K562 (cell line): Measurements from ENCODE around the gene MZB1. TPM values are rescaled to one million over a fixed set of nuclear protein-coding genes. Genes with fewer than 3 reads are reported as not detected.

ENCODE experiments used
- ATAC-seq: fragments of 200-7000 bp; cut with Tn5 transposase; 3 replicates; pipeline ENCODE4 v1.9.1; 2020; ENCODE audit warnings: moderate library complexity
- BruUV-seq: library from RNA; stranded (reverse); fragments of 400-500 nt; replicated peaks from 2 replicates; lab custom pipeline; 2021; lab: Mats Ljungman, UMichigan
- CTCF ChIA-PET: fragments of 300-600 bp; formaldehyde crosslinking; extraction: SDS; loops from one replicate; lab custom pipeline; 2021; ENCODE audit warnings: low intra/inter-chr PET ratio; lab: Yijun Ruan, JAX
- POLR2A ChIA-PET: fragments of 300-600, 350-650 bp; sonication (Branson Sonifier 250); formaldehyde crosslinking; extraction: SDS; loops from one replicate; lab custom pipeline; 2021; ENCODE audit warnings: antibody characterized with exemption, inconsistent platforms; lab: Yijun Ruan, JAX
- DNase-seq, 4 experiments: peaks; one replicate each; pipeline versions ENCODE4 v3.0.0 to v3.0.0-alpha.2; 2011 to 2018; ENCODE audit warnings: low spot score in 3 of 4, mixed read lengths in 3 of 4; ENCODE audit errors: extremely low read depth in 1 of 4
- FAIRE-seq: peaks from 2 replicates; lab custom pipeline; 2011; peaks lifted over from hg19 to GRCh38; lab: Jason Lieb, UNC
- H2AFZ ChIP-seq: 2 replicates; pipeline ENCODE4 v1.6.0; 2011; ENCODE audit warnings: low read depth, low read length, control low read depth, inconsistent platforms
- H3K27ac ChIP-seq: fragments of 200-600 bp; 3 replicates; pipeline ENCODE4 v1.8.0; 2011; ENCODE audit warnings: low read depth, mild to moderate bottlenecking, control low read depth, inconsistent platforms, low read length, moderate library complexity, mixed read lengths; ENCODE audit errors: extremely low read depth
- H3K27me3 ChIP-seq, 2 experiments: fragments of 300-600 bp in 1 of 2; 2 replicates in 1 of 2; 3 replicates in 1 of 2; pipeline versions ENCODE4 v1.6.0 to v1.8.0; 2011; ENCODE audit warnings: inconsistent platforms in 2 of 2, low read length in 2 of 2, mild to moderate bottlenecking in 1 of 2, mixed read lengths in 1 of 2, moderate library complexity in 1 of 2; ENCODE audit not compliant: control insufficient read depth in 2 of 2, insufficient read depth in 2 of 2
- H3K36me3 ChIP-seq: fragments of 300-600 bp; 3 replicates; pipeline ENCODE4 v1.8.0; 2011; ENCODE audit warnings: mild to moderate bottlenecking, low read length, inconsistent platforms; ENCODE audit not compliant: control insufficient read depth, insufficient read depth
- H3K4me1 ChIP-seq, 2 experiments: fragments of 200-600 bp in 1 of 2; replicated peaks in 1 of 2; 2 replicates in 1 of 2; 3 replicates in 1 of 2; pipeline versions ENCODE4 v1.5.1 to v1.8.0; 2011; ENCODE audit warnings: inconsistent platforms in 2 of 2, low read length in 2 of 2, mild to moderate bottlenecking in 1 of 2, mixed read lengths in 1 of 2, moderate library complexity in 1 of 2; ENCODE audit not compliant: control insufficient read depth in 2 of 2, insufficient read depth in 2 of 2
- H3K4me2 ChIP-seq: 2 replicates; pipeline ENCODE4 v1.6.1; 2011; ENCODE audit warnings: low read length, control low read depth, inconsistent platforms, mixed read lengths; ENCODE audit not compliant: insufficient read depth
- H3K4me3 ChIP-seq: fragments of 200-600 bp; sonication (generic), shearing (Covaris generic); 2 replicates; pipeline ENCODE4 v1.5.1; 2016; ENCODE audit warnings: control low read depth, inconsistent platforms
- H3K79me2 ChIP-seq: fragments of 200-600 bp; 3 replicates; pipeline ENCODE4 v1.8.0; 2011; ENCODE audit warnings: low read length, inconsistent platforms; ENCODE audit not compliant: control insufficient read depth, insufficient read depth
- H3K9ac ChIP-seq, 2 experiments: 2 replicates each; pipeline versions ENCODE4 v1.6.0 to v1.6.1; 2011; ENCODE audit warnings: low read depth in 2 of 2, low read length in 2 of 2, control low read depth in 1 of 2, inconsistent platforms in 1 of 2, mild to moderate bottlenecking in 1 of 2, mixed read lengths in 1 of 2; ENCODE audit not compliant: insufficient read depth in 1 of 2
- H3K9me1 ChIP-seq: one replicate; pipeline ENCODE4 v1.6.0; 2011; ENCODE audit warnings: inconsistent platforms, mild to moderate bottlenecking, low read length, moderate library complexity; ENCODE audit not compliant: control insufficient read depth, insufficient read depth
- H3K9me3 ChIP-seq: replicated peaks from 2 replicates; pipeline ENCODE4 v1.5.1; 2011; ENCODE audit warnings: low read depth, low read length, inconsistent platforms; ENCODE audit not compliant: control insufficient read depth, insufficient read depth
- H4K20me1 ChIP-seq: replicated peaks from 2 replicates; pipeline ENCODE4 v1.6.1; 2011; ENCODE audit warnings: low read length, inconsistent platforms, mixed read lengths; ENCODE audit not compliant: control insufficient read depth, insufficient read depth
- ARID2 ChIP-seq: fragments of 450-650 bp; IDR thresholded peaks from 2 replicates; pipeline ENCODE4 v1.6.1; 2017; ENCODE audit warnings: antibody characterized with exemption, mild to moderate bottlenecking
- ATF6 ChIP-seq: sonication (generic); formaldehyde crosslinking; IDR thresholded peaks from 2 replicates; pipeline ENCODE4 v1.4.0; 2020; ENCODE audit warnings: mild to moderate bottlenecking, missing genetic modification reagents
- SIN3B ChIP-seq: fragments of 450-650 bp; IDR thresholded peaks from 2 replicates; pipeline ENCODE4 v1.6.1; 2017; ENCODE audit warnings: low read depth, mild to moderate bottlenecking, moderate library complexity
- SMAD3 ChIP-seq: fragments of 450-650 bp; formaldehyde crosslinking; conservative IDR thresholded peaks from 2 replicates; pipeline ENCODE4 v1.4.0; 2020; ENCODE audit warnings: mild to moderate bottlenecking
- WGBS: fragments of 100-300 bp; shearing (Covaris generic); methylation state at CpG from one replicate; pipeline ENCODE4 v1.1.6; 2016; ENCODE audit warnings: low coverage, mixed read lengths; ENCODE audit not compliant: insufficient coverage; ENCODE audit errors: missing lambda C conversion rate; 5-methylcytosine and 5-hydroxymethylcytosine counted together
- in situ Hi-C: fragments of 300-500 bp; cut with MboI; formaldehyde crosslinking; loops from 4 replicates; pipeline ENCODE4 v1.15.0; 2018; ENCODE audit warnings: inconsistent platforms, mixed read lengths
- intact Hi-C: fragments of 100-400 bp; cut with micrococcal nuclease; formaldehyde crosslinking; loops from 2 replicates; pipeline ENCODE4 v1.14.2; 2022
- polyA plus RNA-seq, 8 experiments: library from polyadenylated mRNA; depleted of rRNA in 4 of 8; stranded (reverse) in 5 of 8; unstranded in 3 of 8; fragments of >200 nt; fragmentation: Nextera tagmentation in 2 of 8; fragmentation: Illumina TruSeq in 1 of 8; extraction: Ambion mirVana in 2 of 8; extraction: Trizol in 1 of 8; gene quantifications; 2 replicates each; pipeline versions ENCODE4 v1.2.1 to v1.2.3, GENCODE V29; 2011 to 2014; ENCODE audit warnings: inconsistent platforms in 1 of 8, missing spikeins in 1 of 8
- total RNA-seq, 7 experiments: library from RNA; depleted of rRNA in 6 of 7; stranded (reverse); fragments of >200 nt in 6 of 7; fragmentation: Illumina TruSeq in 2 of 7; extraction: Trizol in 2 of 7; gene quantifications; 2 replicates each; pipeline versions ENCODE4 v1.2.1 to v1.2.3, GENCODE V29; 2011 to 2021; ENCODE audit warnings: low replicate concordance in 1 of 7

Gene MZB1
- total and polyA plus RNA-seq, 9 of the 15 experiments (the other 6 are each of a cell fraction or from before 2014, with no cell fraction given) = 0.13 to 0.31 TPM; not detected in 7

GRCh38 chr5:139399501-139400121, 9.9 kb upstream of the MZB1 start (continued):
- TF ChIP-seq SMAD3 (CRISPR knock-in tag) = no peak
- TF ChIP-seq ATF6 (CRISPR knock-in tag) = no peak
- TF ChIP-seq, all 486 proteins: peak for 0

- H3K27ac ChIP-seq = no peak overlapping the region
- POLR2A ChIA-PET = no interaction called here
- in situ Hi-C loops = no loop called here
- DNase-seq = no peak
- no peaks in the 10 kb centered on the region for H3K27me3 ChIP-seq
- no peak overlapping the region for H2AFZ ChIP-seq
- WGBS = 59% methylated on average over 5 of the region's 6 CpGs
- no peak for ATAC-seq
- H3K79me2 ChIP-seq = no peaks in the 10 kb centered on the region
- H3K4me2 ChIP-seq = no peak overlapping the region
- H3K4me3 ChIP-seq = no peak overlapping the region
- no peak overlapping the region for H3K9ac ChIP-seq
- no peaks in the 10 kb centered on the region for H4K20me1 ChIP-seq
- FAIRE-seq = no peak
- CTCF ChIA-PET = no interaction called here
- peaks cover 9 to 11% of the 10 kb centered on the region in 2 experiments for H3K4me1 ChIP-seq
- intact Hi-C loops = no loop called here
- H3K36me3 ChIP-seq = 0 out of 3 replicates have a peak, but pooled peaks cover 2% of the 10 kb centered on the region
- no peaks in the 10 kb centered on the region for H3K9me1 ChIP-seq
- H3K9me3 ChIP-seq = no peaks in the 10 kb centered on the region; the same call in 1 of the 2 replicates
- TF ChIP-seq SIN3B (no peak), ARID2 (no peak)
- no TSS peak for BruUV-seq
Observed at GRCh38 chr5:139397921-139398320, 8.2 kb upstream of the MZB1 start.
